Measurements from ENCODE around the gene PAEP.
"Not testable (repeated sequence)": the region's sequence is repeated elsewhere in the genome, so short reads cannot be mapped to it uniquely, and the experiment has no call there.

PAEP gene

GRCh38 chr9:135526089-135526729, 35.3 kb upstream of the PAEP start:
- H3K9me3 ChIP-seq (ENCODE audit: control insufficient read depth in 5 of 5, low read length in 5 of 5) = peaks cover 0 to 7% (median 0%) of the 10 kb centered on the region in 5 donors
- H3K4me3 ChIP-seq (ENCODE audit: low read depth in 1 of 5, low read length in 5 of 5) = no peak overlapping the region
- no peak overlapping the region for H3K27ac ChIP-seq (ENCODE audit: low read depth, low read length)
- H3K36me3 ChIP-seq (ENCODE audit: control insufficient read depth in 5 of 5, insufficient read depth in 5 of 5, low read length in 5 of 5) = no peaks in the 10 kb centered on the region
- H3K9ac ChIP-seq (ENCODE audit: low read length in 5 of 5) = no peak overlapping the region
- peaks cover 26 to 47% (median 33%) of the 10 kb centered on the region in 5 donors for H3K27me3 ChIP-seq (ENCODE audit: control insufficient read depth in 5 of 5, insufficient read depth in 4 of 5, low read length in 5 of 5)
- no peaks in the 10 kb centered on the region for H3K4me1 ChIP-seq (ENCODE audit: control insufficient read depth in 5 of 5, insufficient read depth in 5 of 5, low read length in 5 of 5)

- Histone ChIP-seq H3K4me3 (ENCODE audit: low read depth in 1 of 5, low read length in 5 of 5) (no peak overlapping the region), H3K36me3 (ENCODE audit: control insufficient read depth in 5 of 5, insufficient read depth in 5 of 5, low read length in 5 of 5) (no peaks in the 10 kb centered on the region), H3K27ac (ENCODE audit: low read depth, low read length) (no peak overlapping the region), H3K27me3 (ENCODE audit: control insufficient read depth in 5 of 5, insufficient read depth in 4 of 5, low read length in 5 of 5) (peaks cover 27 to 46% (median 30%) of the 10 kb centered on the region in 5 donors), H3K4me1 (ENCODE audit: control insufficient read depth in 5 of 5, insufficient read depth in 5 of 5, low read length in 5 of 5) (no peaks in the 10 kb centered on the region), H3K9ac (ENCODE audit: low read length in 5 of 5) (no peak overlapping the region), H3K9me3 (ENCODE audit: control insufficient read depth in 5 of 5, low read length in 5 of 5) (peaks cover 0 to 7% (median 0%) of the 10 kb centered on the region in 5 donors)
These were observed 34.6 kb upstream of the PAEP start for GRCh38 chr9:135526730-135527571.

- not testable (repeated sequence) for H3K9ac ChIP-seq (ENCODE audit: low read length in 5 of 5); H3K36me3 ChIP-seq (ENCODE audit: control insufficient read depth in 5 of 5, insufficient read depth in 5 of 5, low read length in 5 of 5); H3K4me3 ChIP-seq (ENCODE audit: low read depth in 1 of 5, low read length in 5 of 5); H3K27ac ChIP-seq (ENCODE audit: low read depth, low read length); H3K9me3 ChIP-seq (ENCODE audit: control insufficient read depth in 5 of 5, low read length in 5 of 5); H3K4me1 ChIP-seq (ENCODE audit: control insufficient read depth in 5 of 5, insufficient read depth in 5 of 5, low read length in 5 of 5)
- H3K27me3 ChIP-seq (ENCODE audit: control insufficient read depth in 5 of 5, insufficient read depth in 4 of 5, low read length in 5 of 5) = peaks cover 15 to 35% (median 21%) of the 10 kb centered on the region in 5 donors
These were observed 32.6 kb upstream of the PAEP start for GRCh38 chr9:135528842-135529435.

- Histone ChIP-seq H3K9ac (ENCODE audit: low read length in 5 of 5) (no peak overlapping the region), H3K9me3 (ENCODE audit: control insufficient read depth in 5 of 5, low read length in 5 of 5) (peaks cover 0 to 7% (median 0%) of the 10 kb centered on the region in 5 donors), H3K27ac (ENCODE audit: low read depth, low read length) (no peak overlapping the region), H3K27me3 (ENCODE audit: control insufficient read depth in 5 of 5, insufficient read depth in 4 of 5, low read length in 5 of 5) (peaks cover 9 to 27% (median 18%) of the 10 kb centered on the region in 5 donors), H3K4me3 (ENCODE audit: low read depth in 1 of 5, low read length in 5 of 5) (no peak overlapping the region), H3K36me3 (ENCODE audit: control insufficient read depth in 5 of 5, insufficient read depth in 5 of 5, low read length in 5 of 5) (no peaks in the 10 kb centered on the region), H3K4me1 (ENCODE audit: control insufficient read depth in 5 of 5, insufficient read depth in 5 of 5, low read length in 5 of 5) (no peaks in the 10 kb centered on the region)
These were observed 31.4 kb upstream of the PAEP start for GRCh38 chr9:135530146-135530545.

- H3K27me3 ChIP-seq (ENCODE audit: control insufficient read depth in 5 of 5, insufficient read depth in 4 of 5, low read length in 5 of 5) = peaks cover 9 to 19% (median 16%) of the 10 kb centered on the region in 5 donors
- peaks cover 0 to 7% (median 0%) of the 10 kb centered on the region in 5 donors for H3K9me3 ChIP-seq (ENCODE audit: control insufficient read depth in 5 of 5, low read length in 5 of 5)
- H3K4me1 ChIP-seq (ENCODE audit: control insufficient read depth in 5 of 5, insufficient read depth in 5 of 5, low read length in 5 of 5) = no peaks in the 10 kb centered on the region
- H3K9ac ChIP-seq (ENCODE audit: low read length in 5 of 5) = no peak overlapping the region
- H3K27ac ChIP-seq (ENCODE audit: low read depth, low read length) = no peak overlapping the region
- H3K36me3 ChIP-seq (ENCODE audit: control insufficient read depth in 5 of 5, insufficient read depth in 5 of 5, low read length in 5 of 5) = no peaks in the 10 kb centered on the region
- no peak overlapping the region for H3K4me3 ChIP-seq (ENCODE audit: low read depth in 1 of 5, low read length in 5 of 5)
These were observed 30.5 kb upstream of the PAEP start for GRCh38 chr9:135531096-135531495.

GRCh38 chr9:135533113-135533512, 28.4 kb upstream of the PAEP start:
- Histone ChIP-seq H3K27me3 (ENCODE audit: control insufficient read depth in 5 of 5, insufficient read depth in 4 of 5, low read length in 5 of 5) (peaks cover 6 to 17% (median 10%) of the 10 kb centered on the region in 5 donors), H3K9ac (ENCODE audit: low read length in 5 of 5) (no peak overlapping the region), H3K4me1 (ENCODE audit: control insufficient read depth in 5 of 5, insufficient read depth in 5 of 5, low read length in 5 of 5) (no peaks in the 10 kb centered on the region), H3K27ac (ENCODE audit: low read depth, low read length) (no peak overlapping the region), H3K36me3 (ENCODE audit: control insufficient read depth in 5 of 5, insufficient read depth in 5 of 5, low read length in 5 of 5) (no peaks in the 10 kb centered on the region), H3K9me3 (ENCODE audit: control insufficient read depth in 5 of 5, low read length in 5 of 5) (peaks cover 0 to 7% (median 2%) of the 10 kb centered on the region in 5 donors), H3K4me3 (ENCODE audit: low read depth in 1 of 5, low read length in 5 of 5) (no peak overlapping the region)

GRCh38 chr9:135533674-135534073, 27.9 kb upstream of the PAEP start:
- Histone ChIP-seq H3K4me1 (ENCODE audit: control insufficient read depth in 5 of 5, insufficient read depth in 5 of 5, low read length in 5 of 5) (no peaks in the 10 kb centered on the region), H3K9ac (ENCODE audit: low read length in 5 of 5) (no peak overlapping the region), H3K36me3 (ENCODE audit: control insufficient read depth in 5 of 5, insufficient read depth in 5 of 5, low read length in 5 of 5) (no peaks in the 10 kb centered on the region), H3K4me3 (ENCODE audit: low read depth in 1 of 5, low read length in 5 of 5) (no peak overlapping the region), H3K27me3 (ENCODE audit: control insufficient read depth in 5 of 5, insufficient read depth in 4 of 5, low read length in 5 of 5) (peaks cover 3 to 17% (median 8%) of the 10 kb centered on the region in 5 donors), H3K9me3 (ENCODE audit: control insufficient read depth in 5 of 5, low read length in 5 of 5) (peaks cover 0 to 7% (median 2%) of the 10 kb centered on the region in 5 donors), H3K27ac (ENCODE audit: low read depth, low read length) (no peak overlapping the region)

GRCh38 chr9:135534192-135534711, 27.3 kb upstream of the PAEP start:
- peaks cover 3 to 17% (median 8%) of the 10 kb centered on the region in 5 donors for H3K27me3 ChIP-seq (ENCODE audit: control insufficient read depth in 5 of 5, insufficient read depth in 4 of 5, low read length in 5 of 5)
- H3K4me1 ChIP-seq (ENCODE audit: control insufficient read depth in 5 of 5, insufficient read depth in 5 of 5, low read length in 5 of 5); H3K27ac ChIP-seq (ENCODE audit: low read depth, low read length); H3K4me3 ChIP-seq (ENCODE audit: low read depth in 1 of 5, low read length in 5 of 5); H3K36me3 ChIP-seq (ENCODE audit: control insufficient read depth in 5 of 5, insufficient read depth in 5 of 5, low read length in 5 of 5); H3K9ac ChIP-seq (ENCODE audit: low read length in 5 of 5); H3K9me3 ChIP-seq (ENCODE audit: control insufficient read depth in 5 of 5, low read length in 5 of 5): not testable (repeated sequence)

GRCh38 chr9:135534826-135535225, 26.7 kb upstream of the PAEP start:
- not testable (repeated sequence) for H3K4me3 ChIP-seq (ENCODE audit: low read depth in 1 of 5, low read length in 5 of 5); H3K36me3 ChIP-seq (ENCODE audit: control insufficient read depth in 5 of 5, insufficient read depth in 5 of 5, low read length in 5 of 5); H3K9ac ChIP-seq (ENCODE audit: low read length in 5 of 5); H3K9me3 ChIP-seq (ENCODE audit: control insufficient read depth in 5 of 5, low read length in 5 of 5); H3K4me1 ChIP-seq (ENCODE audit: control insufficient read depth in 5 of 5, insufficient read depth in 5 of 5, low read length in 5 of 5); H3K27ac ChIP-seq (ENCODE audit: low read depth, low read length)
- H3K27me3 ChIP-seq (ENCODE audit: control insufficient read depth in 5 of 5, insufficient read depth in 4 of 5, low read length in 5 of 5) = peaks cover 3 to 17% (median 8%) of the 10 kb centered on the region in 5 donors

GRCh38 chr9:135535631-135536030, 25.9 kb upstream of the PAEP start:
- H3K27me3 ChIP-seq (ENCODE audit: control insufficient read depth in 5 of 5, insufficient read depth in 4 of 5, low read length in 5 of 5) = peaks cover under 1 to 21% (median 8%) of the 10 kb centered on the region in 5 donors

More at GRCh38 chr9:135535631-135536030, 25.9 kb upstream of the PAEP start:
- not testable (repeated sequence) for H3K4me3 ChIP-seq (ENCODE audit: low read depth in 1 of 5, low read length in 5 of 5); H3K27ac ChIP-seq (ENCODE audit: low read depth, low read length); H3K4me1 ChIP-seq (ENCODE audit: control insufficient read depth in 5 of 5, insufficient read depth in 5 of 5, low read length in 5 of 5); H3K36me3 ChIP-seq (ENCODE audit: control insufficient read depth in 5 of 5, insufficient read depth in 5 of 5, low read length in 5 of 5); H3K9ac ChIP-seq (ENCODE audit: low read length in 5 of 5); H3K9me3 ChIP-seq (ENCODE audit: control insufficient read depth in 5 of 5, low read length in 5 of 5)
